SK-N-SH (cell line): Measurements from ENCODE around the gene INPP5A. TPM values are rescaled to one million over a fixed set of nuclear protein-coding genes. Genes with fewer than 3 reads are reported as not detected.

Source experiments
- CTCF ChIA-PET: fragments of 300-600, 350-600 bp; formaldehyde crosslinking; extraction: SDS; loops from one replicate; lab custom pipeline; 2021; lab: Yijun Ruan, JAX
- POLR2A ChIA-PET: fragments of 350-600 bp; sonication (Branson Sonifier 250); formaldehyde crosslinking; extraction: SDS; loops from one replicate; lab custom pipeline; 2020; ENCODE audit warnings: antibody characterized with exemption, inconsistent platforms; lab: Yijun Ruan, JAX
- DNase-seq: peaks from one replicate; pipeline ENCODE4 v3.0.0; 2012
- H2AFZ ChIP-seq: fragments of 200-600 bp; sonication (generic); 2 replicates; pipeline ENCODE4 v1.8.1; 2016; ENCODE audit warnings: antibody characterized with exemption, mild to moderate bottlenecking, low read depth
- H3F3A ChIP-seq: fragments of 200-600 bp; sonication (generic); replicated peaks from 2 replicates; pipeline ENCODE3; 2016; ENCODE audit warnings: antibody characterized with exemption, mild to moderate bottlenecking; ENCODE audit not compliant: insufficient read depth
- H3K27ac ChIP-seq, 2 experiments: fragments of 200-500 bp in 1 of 2; fragments of 200-600 bp in 1 of 2; sonication (Bioruptor generic) in 1 of 2; sonication (generic), shearing (Covaris generic) in 1 of 2; 2 replicates each; pipeline versions ENCODE4 v1.5.1 to v1.6.1; 2014 to 2016; ENCODE audit warnings: low read depth in 2 of 2, inconsistent platforms in 1 of 2, low read length in 1 of 2, mild to moderate bottlenecking in 1 of 2, mixed read lengths in 1 of 2
- H3K27me3 ChIP-seq: fragments of 200-600 bp; sonication (generic), shearing (Covaris generic); 2 replicates; pipeline ENCODE4 v1.6.1; 2016; ENCODE audit warnings: mixed run types; ENCODE audit not compliant: insufficient read depth
- H3K36me3 ChIP-seq, 2 experiments: fragments of 200-500 bp in 1 of 2; fragments of 200-600 bp in 1 of 2; sonication (Bioruptor generic) in 1 of 2; sonication (generic) in 1 of 2; replicated peaks in 1 of 2; 2 replicates each; pipeline versions ENCODE3 to v1.5.1; 2014 to 2016; ENCODE audit warnings: low read length in 1 of 2, mild to moderate bottlenecking in 1 of 2; ENCODE audit not compliant: insufficient read depth in 2 of 2, control insufficient read depth in 1 of 2
- H3K4me1 ChIP-seq, 2 experiments: fragments of 200-500 bp in 1 of 2; fragments of 200-600 bp in 1 of 2; sonication (Bioruptor generic) in 1 of 2; sonication (generic), shearing (Covaris generic) in 1 of 2; 2 replicates each; pipeline versions ENCODE4 v1.5.1 to v1.6.1; 2014 to 2016; ENCODE audit warnings: low read depth in 1 of 2, low read length in 1 of 2, mixed run types in 1 of 2; ENCODE audit not compliant: insufficient read depth in 2 of 2, control insufficient read depth in 1 of 2
- H3K4me2 ChIP-seq: fragments of 200-600 bp; sonication (generic), shearing (Covaris generic); 2 replicates; pipeline ENCODE4 v1.6.1; 2017; ENCODE audit warnings: mixed run types
- H3K4me3 ChIP-seq, 2 experiments: fragments of 200-500 bp in 1 of 2; fragments of 200-600 bp in 1 of 2; sonication (Bioruptor generic) in 1 of 2; sonication (generic), shearing (Covaris generic) in 1 of 2; 2 replicates each; pipeline versions ENCODE4 v1.5.1 to v1.8.1; 2014 to 2016; ENCODE audit warnings: low read depth in 2 of 2, inconsistent platforms in 1 of 2, low read length in 1 of 2, mild to moderate bottlenecking in 1 of 2, mixed read lengths in 1 of 2, moderate library complexity in 1 of 2
- H3K79me2 ChIP-seq: fragments of 200-600 bp; sonication (generic); 2 replicates; pipeline ENCODE4 v1.8.1; 2017; ENCODE audit warnings: mild to moderate bottlenecking; ENCODE audit not compliant: insufficient read depth
- H3K9ac ChIP-seq: fragments of 200-600 bp; sonication (generic); 2 replicates; pipeline ENCODE4 v1.6.1; 2017; ENCODE audit warnings: mixed run types
- H3K9me2 ChIP-seq: fragments of 200-600 bp; sonication (generic); 2 replicates; pipeline ENCODE4 v1.6.1; 2017; ENCODE audit warnings: mixed run types
- H3K9me3 ChIP-seq: fragments of 200-600 bp; sonication (generic); 2 replicates; pipeline ENCODE4 v1.6.1; 2017; ENCODE audit warnings: mixed run types, mild to moderate bottlenecking, moderate library complexity
- H4K20me1 ChIP-seq: fragments of 200-600 bp; sonication (generic); 2 replicates; pipeline ENCODE4 v1.6.1; 2017; ENCODE audit warnings: mild to moderate bottlenecking, mixed run types; ENCODE audit not compliant: insufficient read depth
- FOXM1 ChIP-seq: IDR thresholded peaks from 2 replicates; pipeline ENCODE4 v1.4.0; 2012; ENCODE audit warnings: low read depth, mild to moderate bottlenecking
- MEF2A ChIP-seq: IDR thresholded peaks from 2 replicates; pipeline ENCODE4 v1.4.0; 2012; ENCODE audit warnings: low read depth, borderline replicate concordance
- NFIC ChIP-seq: IDR thresholded peaks from 2 replicates; pipeline ENCODE4 v1.4.0; 2012; ENCODE audit warnings: borderline replicate concordance
- NRF1 ChIP-seq: IDR thresholded peaks from 2 replicates; pipeline ENCODE4 v1.6.1; 2012; ENCODE audit warnings: low read depth, mild to moderate bottlenecking, low read length
- RAD21 ChIP-seq: IDR thresholded peaks from 2 replicates; pipeline ENCODE4 v1.6.1; 2012; ENCODE audit warnings: mild to moderate bottlenecking, low read length
- RCOR1 ChIP-seq: fragments of 150-350 bp; IDR thresholded peaks from 2 replicates; pipeline ENCODE4 v1.6.1; 2017; ENCODE audit warnings: antibody characterized with exemption, low read length
- REST ChIP-seq: IDR thresholded peaks from 2 replicates; pipeline ENCODE4 v1.6.1; 2012; ENCODE audit warnings: mild to moderate bottlenecking, low read depth, low read length, moderate library complexity
- RFX5 ChIP-seq: IDR thresholded peaks from 2 replicates; pipeline ENCODE4 v1.6.1; 2012; ENCODE audit warnings: mild to moderate bottlenecking, improper control_type of control experiment, low read length
- RXRA ChIP-seq: IDR thresholded peaks from 2 replicates; pipeline ENCODE4 v1.4.0; 2012; ENCODE audit warnings: low read depth, mild to moderate bottlenecking, borderline replicate concordance
- TCF12 ChIP-seq: IDR thresholded peaks from 2 replicates; pipeline ENCODE4 v1.4.0; 2012
- USF1 ChIP-seq: IDR thresholded peaks from 2 replicates; pipeline ENCODE4 v1.4.0; 2012; ENCODE audit warnings: low read depth, borderline replicate concordance
- YY1 ChIP-seq: IDR thresholded peaks from 2 replicates; pipeline ENCODE4 v1.4.0; 2012; ENCODE audit warnings: low read depth, mild to moderate bottlenecking
- WGBS: methylation state at CpG from one replicate; pipeline ENCODE4 v1.1.6; 2017; ENCODE audit warnings: low lambda C conversion rate; 5-methylcytosine and 5-hydroxymethylcytosine counted together
- polyA plus RNA-seq, 3 experiments: library from polyadenylated mRNA; depleted of rRNA; stranded (reverse); fragments of >200 nt; gene quantifications; 2 replicates each; pipeline ENCODE4 v1.2.3, GENCODE V29; 2012
- TF ChIP-seq, protein P1 (sequence below): IDR thresholded peaks from 2 replicates; pipeline ENCODE4 v1.4.0; 2012; ENCODE audit warnings: low read depth
- TF ChIP-seq, protein P2 (sequence below): fragments of 200-600 bp; sonication (generic); IDR thresholded peaks from 2 replicates; pipeline ENCODE4 v1.6.1; 2017; ENCODE audit warnings: antibody characterized with exemption, mild to moderate bottlenecking, moderate library complexity

The INPP5A gene
- polyA plus RNA-seq, 1 of the 3 experiments (the other 2 are of a cell fraction) = 12.0 TPM

GRCh38 chr10:132638130-132638515 is 100.5 kb downstream of the INPP5A start:
- no peak overlapping the region for H3K27ac ChIP-seq
- H3K9me3 ChIP-seq = no peaks in the 10 kb centered on the region
- no peaks in the 10 kb centered on the region for H3K27me3 ChIP-seq
- peaks cover 20% of the 10 kb centered on the region for H3K79me2 ChIP-seq
- H3K4me3 ChIP-seq = no peak overlapping the region
- DNase-seq = no peak
- H3K9ac ChIP-seq = no peak overlapping the region
- 58% methylated on average over 8 of the region's 8 CpGs for WGBS
- peaks cover 10% of the 10 kb centered on the region; the same call in 1 of the 2 replicates for H4K20me1 ChIP-seq
- H3K9me2 ChIP-seq = no peaks in the 10 kb centered on the region
- TF ChIP-seq RCOR1 (no peak), RFX5 (no peak), NRF1 (no peak), REST (no peak), RXRA (no peak), RAD21 (no peak), MEF2A (no peak), YY1 (no peak), NFIC (no peak), USF1 (no peak), TCF12 (no peak), FOXM1 (no peak)
- TF ChIP-seq, protein P1, sequence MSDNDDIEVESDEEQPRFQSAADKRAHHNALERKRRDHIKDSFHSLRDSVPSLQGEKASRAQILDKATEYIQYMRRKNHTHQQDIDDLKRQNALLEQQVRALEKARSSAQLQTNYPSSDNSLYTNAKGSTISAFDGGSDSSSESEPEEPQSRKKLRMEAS = no peak
- TF ChIP-seq, protein P2, sequence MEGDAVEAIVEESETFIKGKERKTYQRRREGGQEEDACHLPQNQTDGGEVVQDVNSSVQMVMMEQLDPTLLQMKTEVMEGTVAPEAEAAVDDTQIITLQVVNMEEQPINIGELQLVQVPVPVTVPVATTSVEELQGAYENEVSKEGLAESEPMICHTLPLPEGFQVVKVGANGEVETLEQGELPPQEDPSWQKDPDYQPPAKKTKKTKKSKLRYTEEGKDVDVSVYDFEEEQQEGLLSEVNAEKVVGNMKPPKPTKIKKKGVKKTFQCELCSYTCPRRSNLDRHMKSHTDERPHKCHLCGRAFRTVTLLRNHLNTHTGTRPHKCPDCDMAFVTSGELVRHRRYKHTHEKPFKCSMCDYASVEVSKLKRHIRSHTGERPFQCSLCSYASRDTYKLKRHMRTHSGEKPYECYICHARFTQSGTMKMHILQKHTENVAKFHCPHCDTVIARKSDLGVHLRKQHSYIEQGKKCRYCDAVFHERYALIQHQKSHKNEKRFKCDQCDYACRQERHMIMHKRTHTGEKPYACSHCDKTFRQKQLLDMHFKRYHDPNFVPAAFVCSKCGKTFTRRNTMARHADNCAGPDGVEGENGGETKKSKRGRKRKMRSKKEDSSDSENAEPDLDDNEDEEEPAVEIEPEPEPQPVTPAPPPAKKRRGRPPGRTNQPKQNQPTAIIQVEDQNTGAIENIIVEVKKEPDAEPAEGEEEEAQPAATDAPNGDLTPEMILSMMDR = no peak
- TF ChIP-seq, all 33 proteins: peak for 0
- Histone ChIP-seq H3K4me1 (peaks cover 0 to 4% of the 10 kb centered on the region in 2 experiments; a peak in 1 of 4 replicates), H3K4me2 (peak overlapping the region; percentile 36; the same call in 1 of the 2 replicates), H3K36me3 (no peaks in the 10 kb centered on the region), H3F3A (no peaks in the 10 kb centered on the region), H2AFZ (no peak overlapping the region)
- CTCF ChIA-PET = interaction anchor here (0.8 to 2.7 kb wide), 9 partner anchors 9 to 415 kb away, joined by 3 to 15 read pairs (median 4); no protein-coding TSS in a partner anchor
- POLR2A ChIA-PET = no interaction called here
